Measurements from ENCODE around the gene PARD3B.
A peak's percentile ranks its signal among the peaks of the same experiment; 100 is the strongest.

The PARD3B gene

DNA sequence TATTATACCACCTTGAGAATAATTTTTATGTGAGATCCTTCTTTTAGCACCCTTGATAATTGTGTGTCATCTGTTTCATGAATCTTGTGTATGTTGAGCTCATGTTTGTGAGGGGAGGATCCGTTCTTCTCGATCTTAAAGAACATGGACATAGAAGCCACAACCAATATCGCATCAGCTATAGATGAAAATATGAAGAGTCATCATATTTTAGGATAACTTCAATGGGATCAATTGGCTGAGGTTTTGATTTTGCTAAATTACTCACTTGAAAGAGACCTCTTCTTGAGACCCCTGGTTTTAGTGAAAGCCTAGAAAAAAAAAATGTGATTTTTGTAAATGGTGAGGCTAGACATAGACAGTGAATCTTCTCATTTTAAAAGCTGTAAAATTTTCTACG lies 751.7 kb downstream of the PARD3B start:
- no peak for DNase-seq (ENCODE audit: low read depth)
- no peak for TF ChIP-seq CTCF (IDR thresholded peaks at IDR 0.05; ENCODE audit: control insufficient read depth, extremely low read depth, insufficient read depth)
- H3K4me3 ChIP-seq (ENCODE audit: low read depth, low read length), result no peak overlapping the region

DNA sequence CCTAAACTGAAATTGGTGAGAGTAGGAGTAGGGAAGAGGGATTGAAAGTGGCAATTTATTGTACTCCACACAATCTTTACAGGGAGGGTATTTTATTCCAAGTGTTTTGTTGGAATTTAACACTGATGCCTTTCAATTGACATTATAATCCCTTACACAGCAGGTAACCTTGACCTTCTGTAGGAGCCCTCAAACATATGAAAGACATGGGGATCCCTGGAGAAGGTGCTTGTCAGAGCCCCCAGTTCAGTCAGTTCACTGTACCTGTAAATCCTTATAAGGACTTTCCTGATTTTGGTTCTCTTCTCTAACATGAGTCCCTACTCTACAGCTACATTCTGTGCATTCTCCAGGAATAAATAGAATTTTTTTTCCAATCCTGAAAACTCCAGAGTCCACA lies 752.1 kb downstream of the PARD3B start:
- DNase-seq (ENCODE audit: low read depth), result no peak

DNA sequence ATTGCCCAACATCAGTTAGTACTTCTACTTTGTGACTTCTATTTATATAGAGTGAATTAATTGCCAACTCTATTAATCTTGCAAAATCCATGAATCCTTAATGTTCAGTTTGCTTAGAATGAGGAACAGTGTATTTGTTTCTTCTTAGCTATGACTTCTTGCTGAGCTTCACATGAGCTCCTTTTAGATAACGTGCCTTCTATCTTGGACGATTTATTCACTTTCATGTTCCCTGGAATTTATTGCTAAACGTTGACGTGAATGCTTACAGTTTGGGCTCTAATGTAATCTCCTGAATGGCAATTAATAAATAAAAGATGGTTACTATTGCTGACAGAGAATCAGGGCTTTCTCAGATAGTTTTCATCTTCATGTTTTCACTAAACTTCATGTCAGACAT lies 752.6 kb downstream of the PARD3B start:
- H3K4me3 ChIP-seq (ENCODE audit: low read depth, low read length), result no peak overlapping the region
- DNase-seq (ENCODE audit: low read depth), result no peak
- TF ChIP-seq CTCF (IDR thresholded peaks at IDR 0.05; ENCODE audit: control insufficient read depth, extremely low read depth, insufficient read depth), result no peak

More for the DNA sequence above, 752.1 kb downstream of the PARD3B start:
- no peak overlapping the region for H3K4me3 ChIP-seq (ENCODE audit: low read depth, low read length)
- no peak for TF ChIP-seq CTCF (IDR thresholded peaks at IDR 0.05; ENCODE audit: control insufficient read depth, extremely low read depth, insufficient read depth)

DNA sequence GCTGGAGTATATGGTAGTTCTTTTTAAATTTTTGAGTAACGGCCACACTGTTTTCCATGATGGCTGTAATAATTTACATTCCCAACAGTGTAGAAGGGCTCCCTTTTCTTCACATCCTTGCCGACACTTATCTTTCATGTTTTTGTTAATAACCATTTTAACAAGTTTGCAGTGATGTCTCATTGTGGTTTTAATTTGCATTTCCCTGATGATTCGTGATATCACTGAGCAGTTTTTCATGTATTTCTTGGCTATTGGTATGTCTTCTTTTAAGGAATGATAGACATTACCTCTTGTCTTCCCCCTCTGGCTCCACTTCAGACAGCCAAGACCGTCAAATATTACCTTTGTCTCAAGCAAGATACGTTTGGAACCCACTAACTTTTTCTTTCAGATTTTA lies 765.9 kb downstream of the PARD3B start:
- H3K4me3 ChIP-seq (ENCODE audit: low read depth, low read length), result no peak overlapping the region
- no peak for DNase-seq (ENCODE audit: low read depth)
- TF ChIP-seq CTCF (IDR thresholded peaks at IDR 0.05; ENCODE audit: control insufficient read depth, extremely low read depth, insufficient read depth), result no peak

DNA sequence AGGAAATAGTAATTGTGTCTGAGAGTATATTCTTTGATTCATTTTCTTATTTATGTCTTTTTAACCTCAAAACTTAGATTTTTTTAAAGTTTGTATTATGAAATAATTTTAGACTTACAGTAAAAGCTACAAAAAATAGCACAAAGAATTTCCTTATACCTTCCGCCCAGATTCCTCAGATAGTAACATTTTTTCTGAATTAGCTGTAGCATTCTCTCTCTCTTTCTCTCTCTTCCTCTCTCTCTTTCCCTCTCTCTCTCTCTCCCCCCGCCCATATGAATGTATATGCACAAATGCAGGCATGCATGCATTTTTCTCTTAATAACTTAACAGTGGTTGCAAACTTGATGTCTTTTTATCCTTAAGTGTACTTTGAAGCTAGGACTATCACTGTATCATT lies 776.0 kb downstream of the PARD3B start:
- no peak overlapping the region for H3K4me3 ChIP-seq (ENCODE audit: low read depth, low read length)
- TF ChIP-seq CTCF (IDR thresholded peaks at IDR 0.05; ENCODE audit: control insufficient read depth, extremely low read depth, insufficient read depth), result no peak
- no peak for DNase-seq (ENCODE audit: low read depth)

- TF ChIP-seq CTCF (IDR thresholded peaks at IDR 0.05; ENCODE audit: control insufficient read depth, extremely low read depth, insufficient read depth), result peak; percentile 62
- no peak overlapping the region for H3K4me3 ChIP-seq (ENCODE audit: low read depth, low read length)
- no peak for DNase-seq (ENCODE audit: low read depth)
Measured at GRCh38 chr2:205323929-205324328, 778.7 kb downstream of the PARD3B start.

- DNase-seq (ENCODE audit: low read depth), result no peak
- TF ChIP-seq CTCF (IDR thresholded peaks at IDR 0.05; ENCODE audit: control insufficient read depth, extremely low read depth, insufficient read depth), result no peak
Measured at GRCh38 chr2:205324355-205324754, 779.1 kb downstream of the PARD3B start.

More at GRCh38 chr2:205324355-205324754, 779.1 kb downstream of the PARD3B start:
- no peak overlapping the region for H3K4me3 ChIP-seq (ENCODE audit: low read depth, low read length)
